IMR-90 (cell line): Measurements from ENCODE around the gene ELANE. TPM values are rescaled to one million over a fixed set of nuclear protein-coding genes. Genes with fewer than 3 reads are reported as not detected.

ENCODE experiments used
- ATAC-seq: fragments of 200-7000 bp; cut with Tn5 transposase; 2 replicates; pipeline ENCODE4 v1.9.1; 2020; ENCODE audit warnings: low read depth, mild to moderate bottlenecking, moderate library complexity
- BruUV-seq: library from RNA; stranded (reverse); fragments of 400-500 nt; replicated peaks from 2 replicates; lab custom pipeline; 2021; lab: Mats Ljungman, UMichigan
- CTCF ChIA-PET: fragments of 300-600 bp; formaldehyde crosslinking; extraction: SDS; loops from one replicate; lab custom pipeline; 2021; ENCODE audit warnings: antibody characterized with exemption; lab: Yijun Ruan, JAX
- POLR2A ChIA-PET: fragments of 300-600 bp; sonication (Branson Sonifier 250); formaldehyde crosslinking; loops from one replicate; lab custom pipeline; 2022; ENCODE audit warnings: antibody characterized with exemption; ENCODE audit not compliant: unreplicated experiment; lab: Charles Lee
- DNase-seq: peaks from one replicate; pipeline ENCODE4 v3.0.0; 2013
- H2AFZ ChIP-seq: replicated peaks from 2 replicates; pipeline ENCODE3; 2013; ENCODE audit warnings: low read length, mild to moderate bottlenecking; ENCODE audit not compliant: poor library complexity
- H2AK5ac ChIP-seq: 2 replicates; pipeline ENCODE4 v1.6.1; 2013; ENCODE audit warnings: low read depth, low read length, inconsistent platforms
- H2AK9ac ChIP-seq: replicated peaks from 2 replicates; pipeline ENCODE3; 2013; ENCODE audit warnings: mild to moderate bottlenecking, low read depth, low read length, moderate library complexity; ENCODE audit not compliant: poor library complexity
- H2BK120ac ChIP-seq: 2 replicates; pipeline ENCODE4 v1.6.1; 2013; ENCODE audit warnings: low read depth, low read length, inconsistent platforms
- H2BK15ac ChIP-seq: 3 replicates; pipeline ENCODE4 v1.6.1; 2013; ENCODE audit warnings: low read depth, low read length, inconsistent platforms
- H2BK20ac ChIP-seq: 2 replicates; pipeline ENCODE4 v1.6.1; 2013; ENCODE audit warnings: low read depth, mild to moderate bottlenecking, inconsistent platforms, low read length, moderate library complexity
- H2BK5ac ChIP-seq: 2 replicates; pipeline ENCODE4 v1.6.1; 2013; ENCODE audit warnings: mild to moderate bottlenecking, low read depth, low read length, inconsistent platforms; ENCODE audit not compliant: poor library complexity, severe bottlenecking
- H3K14ac ChIP-seq: replicated peaks from 2 replicates; pipeline ENCODE4 v1.6.1; 2013; ENCODE audit warnings: low read depth, low read length, inconsistent platforms
- H3K18ac ChIP-seq: 2 replicates; pipeline ENCODE4 v1.6.1; 2013; ENCODE audit warnings: low read depth, low read length, control low read depth
- H3K23ac ChIP-seq: 2 replicates; pipeline ENCODE4 v1.6.1; 2013; ENCODE audit warnings: low read depth, low read length, inconsistent platforms
- H3K27ac ChIP-seq: 2 replicates; pipeline ENCODE4 v1.5.1; 2013; ENCODE audit warnings: mild to moderate bottlenecking, control low read depth, low read length; ENCODE audit not compliant: insufficient read depth
- H3K27me3 ChIP-seq: 2 replicates; pipeline ENCODE4 v1.6.1; 2013; ENCODE audit warnings: low read length; ENCODE audit not compliant: control insufficient read depth, insufficient read depth
- H3K36me3 ChIP-seq: 2 replicates; pipeline ENCODE4 v1.6.1; 2013; ENCODE audit warnings: low read length, mixed read lengths; ENCODE audit not compliant: control insufficient read depth, insufficient read depth
- H3K4ac ChIP-seq: 2 replicates; pipeline ENCODE4 v1.6.1; 2013; ENCODE audit warnings: low read depth, low read length, inconsistent platforms
- H3K4me1 ChIP-seq: 2 replicates; pipeline ENCODE4 v1.6.1; 2013; ENCODE audit warnings: low read length, mixed read lengths; ENCODE audit not compliant: control insufficient read depth, insufficient read depth
- H3K4me2 ChIP-seq: 2 replicates; pipeline ENCODE4 v1.6.1; 2013; ENCODE audit warnings: low read depth, mild to moderate bottlenecking, control low read depth, low read length, moderate library complexity
- H3K4me3 ChIP-seq: 2 replicates; pipeline ENCODE4 v1.5.1; 2013; ENCODE audit warnings: low read depth, mild to moderate bottlenecking, control low read depth, low read length, moderate library complexity; ENCODE audit not compliant: insufficient read depth
- H3K56ac ChIP-seq: 2 replicates; pipeline ENCODE4 v1.6.1; 2013; ENCODE audit warnings: low read length, inconsistent platforms; ENCODE audit not compliant: insufficient read depth; ENCODE audit errors: extremely low read depth
- H3K79me1 ChIP-seq, 2 experiments: 2 replicates each; pipeline ENCODE4 v1.6.1; 2013; ENCODE audit warnings: low read length in 2 of 2, inconsistent platforms in 1 of 2, low read depth in 1 of 2
- H3K9ac ChIP-seq: 2 replicates; pipeline ENCODE4 v1.6.1; 2013; ENCODE audit warnings: low read depth, low read length, control low read depth
- H3K9me1 ChIP-seq: 2 replicates; pipeline ENCODE4 v1.6.1; 2013; ENCODE audit warnings: low read length, inconsistent platforms; ENCODE audit not compliant: insufficient read depth
- H3K9me3 ChIP-seq: 2 replicates; pipeline ENCODE4 v1.6.1; 2013; ENCODE audit warnings: low read length; ENCODE audit not compliant: control insufficient read depth, insufficient read depth
- H4K20me1 ChIP-seq: 2 replicates; pipeline ENCODE4 v1.6.1; 2013; ENCODE audit warnings: low read length, inconsistent platforms; ENCODE audit not compliant: insufficient read depth
- H4K5ac ChIP-seq: 2 replicates; pipeline ENCODE4 v1.6.1; 2013; ENCODE audit warnings: mild to moderate bottlenecking, low read depth, low read length, control low read depth
- H4K8ac ChIP-seq, 2 experiments: 2 replicates each; pipeline ENCODE4 v1.6.1; 2013; ENCODE audit warnings: low read depth in 2 of 2, low read length in 2 of 2, control low read depth in 1 of 2, inconsistent platforms in 1 of 2
- H4K91ac ChIP-seq: 2 replicates; pipeline ENCODE4 v1.6.1; 2013; ENCODE audit warnings: low read depth, low read length, inconsistent platforms; ENCODE audit not compliant: insufficient read depth
- BHLHE40 ChIP-seq: fragments of 150-350 bp; IDR thresholded peaks from 2 replicates; pipeline ENCODE4 v1.6.1; 2016; ENCODE audit warnings: mild to moderate bottlenecking, low read depth, low read length
- CEBPB ChIP-seq: IDR thresholded peaks from 2 replicates; pipeline ENCODE4 v1.6.1; 2012; ENCODE audit warnings: low read depth, low read length, improper control_type of control experiment
- FOS ChIP-seq: fragments of 150-350 bp; IDR thresholded peaks from 2 replicates; pipeline ENCODE4 v1.6.1; 2016; ENCODE audit warnings: low read depth, low read length
- MAZ ChIP-seq: IDR thresholded peaks from 2 replicates; pipeline ENCODE4 v1.6.1; 2012; ENCODE audit warnings: low read depth, mild to moderate bottlenecking, low read length, improper control_type of control experiment, moderate library complexity, borderline replicate concordance
- RFX5 ChIP-seq: IDR thresholded peaks from 2 replicates; pipeline ENCODE4 v1.8.0; 2012; ENCODE audit warnings: low read depth, mild to moderate bottlenecking, low read length, moderate library complexity
- WGBS, 2 experiments: methylation state at CpG; one replicate each; pipeline versions ENCODE4 v1.1.5 to v1.1.7; 2013; ENCODE audit warnings: missing lambda C conversion rate in 2 of 2; ENCODE audit not compliant: insufficient read length in 1 of 2; ENCODE audit errors: extremely low coverage in 2 of 2; 5-methylcytosine and 5-hydroxymethylcytosine counted together
- dilution Hi-C: fragments of 300-500 bp; cut with HindIII; formaldehyde crosslinking; loops from one replicate; pipeline ENCODE4 v1.14.3; 2018; ENCODE audit warnings: low sequenced_read_pairs; ENCODE audit not compliant: unreplicated experiment
- in situ Hi-C: fragments of 300-500 bp; cut with MboI; formaldehyde crosslinking; loops from 3 replicates; pipeline ENCODE4 v1.14.3; 2019; ENCODE audit warnings: low sequenced_read_pairs, inconsistent platforms, mixed read lengths
- intact Hi-C: fragments of 100-400 bp; cut with micrococcal nuclease; formaldehyde crosslinking; loops from 2 replicates; pipeline ENCODE4 v1.10.0; 2022
- polyA plus RNA-seq, 3 experiments: library from polyadenylated mRNA; depleted of rRNA; stranded (reverse); fragments of >200 nt; gene quantifications; 2 replicates each; pipeline ENCODE4 v1.2.3, GENCODE V29; 2012; ENCODE audit warnings: low replicate concordance in 1 of 3
- total RNA-seq: library from RNA; depleted of rRNA; stranded (reverse); fragments of >200 nt; gene quantifications from 2 replicates; pipeline ENCODE4 v1.2.3, GENCODE V29; 2012
- TF ChIP-seq, protein P1 (sequence below): fragments of 150-350 bp; IDR thresholded peaks from 2 replicates; pipeline ENCODE4 v1.6.1; 2017; ENCODE audit warnings: mild to moderate bottlenecking, antibody characterized with exemption, low read length, low read depth
- TF ChIP-seq, protein P2 (sequence below): fragments of 150-350 bp; IDR thresholded peaks from 2 replicates; pipeline ENCODE4 v1.6.1; 2016; ENCODE audit warnings: low read depth, mild to moderate bottlenecking, low read length, moderate library complexity, borderline replicate concordance
- TF ChIP-seq, protein P3 (sequence below): conservative IDR thresholded peaks from 2 replicates; pipeline ENCODE4 v1.5.1; 2012; ENCODE audit warnings: mild to moderate bottlenecking, low read depth, low read length, improper control_type of control experiment

Gene ELANE
- total and polyA plus RNA-seq, 2 of the 4 experiments (the other 2 are of a cell fraction), result 0.27 TPM; not detected in 1

DNA sequence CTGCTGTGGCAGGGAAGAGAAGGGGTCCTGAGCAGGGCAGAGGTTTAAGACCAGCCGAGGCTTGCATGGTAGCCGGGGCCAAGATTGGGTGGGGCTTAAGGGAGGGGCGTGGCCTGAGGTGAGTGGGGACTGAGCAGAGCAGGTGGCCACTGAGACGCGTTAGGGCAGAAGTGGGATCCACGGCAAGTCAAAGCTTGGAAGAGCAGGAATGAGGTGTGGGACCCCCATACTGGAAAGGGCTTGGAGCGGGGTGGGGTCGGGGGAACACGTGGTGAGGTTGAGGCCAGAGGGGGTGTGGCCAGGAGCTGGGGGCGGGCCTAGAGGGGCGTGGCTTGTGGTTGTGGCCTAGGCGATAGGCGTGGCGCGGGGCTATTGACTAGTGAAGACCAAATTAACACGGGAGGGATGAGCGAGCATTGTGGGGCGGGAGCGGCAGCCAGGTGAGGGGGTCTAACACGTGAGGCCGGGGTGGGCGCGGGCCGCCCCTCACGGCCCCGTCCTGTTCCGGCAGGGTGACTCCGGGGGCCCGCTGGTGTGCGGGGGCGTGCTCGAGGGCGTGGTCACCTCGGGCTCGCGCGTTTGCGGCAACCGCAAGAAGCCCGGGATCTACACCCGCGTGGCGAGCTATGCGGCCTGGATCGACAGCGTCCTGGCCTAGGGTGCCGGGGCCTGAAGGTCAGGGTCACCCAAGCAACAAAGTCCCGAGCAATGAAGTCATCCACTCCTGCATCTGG, 10.6 kb downstream of the ELANE start:
- Histone ChIP-seq H2BK5ac (no peak overlapping the region), H2AFZ (peak overlapping the region; percentile 68), H3K27me3 (no peaks in the 10 kb centered on the region), H2BK15ac (no peak overlapping the region), H3K18ac (no peak overlapping the region), H4K8ac (no peak overlapping the region), H3K9me1 (no peaks in the 10 kb centered on the region), H2BK120ac (no peak overlapping the region), H3K4me2 (no peak overlapping the region), H3K27ac (no peak overlapping the region), H3K9me3 (no peaks in the 10 kb centered on the region), H3K36me3 (peaks cover 5% of the 10 kb centered on the region), H3K4me1 (peaks cover 3% of the 10 kb centered on the region; the same call in 1 of the 2 replicates), H3K4ac (no peak overlapping the region), H2AK5ac (0 out of 2 replicates have a peak overlapping the region, but pooled peaks have one; percentile 43), H4K20me1 (no peaks in the 10 kb centered on the region; the same call in 1 of the 2 replicates), H3K23ac (no peak overlapping the region), H3K56ac (no peak overlapping the region), H2AK9ac (peak overlapping the region; percentile 78), H3K9ac (no peak overlapping the region), H3K4me3 (no peak overlapping the region), H4K91ac (no peak overlapping the region), H3K79me1 (peaks cover 3 to 5% of the 10 kb centered on the region in 2 experiments; a peak in 2 of 4 replicates), H3K14ac (no peak overlapping the region), H2BK20ac (no peak overlapping the region), H4K5ac (no peak overlapping the region)
- in situ Hi-C loops (no loop called here), dilution Hi-C loops (no loop called here), intact Hi-C loops (loop anchor here (10.0 kb wide), 1 partner anchor 198 kb away; the partner anchor contains the start of gene RNF126)
- no peak for TF ChIP-seq BHLHE40
- TF ChIP-seq FOS, result no peak
- TF ChIP-seq, protein P1, sequence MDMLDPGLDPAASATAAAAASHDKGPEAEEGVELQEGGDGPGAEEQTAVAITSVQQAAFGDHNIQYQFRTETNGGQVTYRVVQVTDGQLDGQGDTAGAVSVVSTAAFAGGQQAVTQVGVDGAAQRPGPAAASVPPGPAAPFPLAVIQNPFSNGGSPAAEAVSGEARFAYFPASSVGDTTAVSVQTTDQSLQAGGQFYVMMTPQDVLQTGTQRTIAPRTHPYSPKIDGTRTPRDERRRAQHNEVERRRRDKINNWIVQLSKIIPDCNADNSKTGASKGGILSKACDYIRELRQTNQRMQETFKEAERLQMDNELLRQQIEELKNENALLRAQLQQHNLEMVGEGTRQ, result peak; percentile 52; the same call in 1 of the 2 replicates
- TF ChIP-seq MAZ, result no peak
- TF ChIP-seq RFX5, result no peak
- no peak for TF ChIP-seq CEBPB
- TF ChIP-seq, protein P2, sequence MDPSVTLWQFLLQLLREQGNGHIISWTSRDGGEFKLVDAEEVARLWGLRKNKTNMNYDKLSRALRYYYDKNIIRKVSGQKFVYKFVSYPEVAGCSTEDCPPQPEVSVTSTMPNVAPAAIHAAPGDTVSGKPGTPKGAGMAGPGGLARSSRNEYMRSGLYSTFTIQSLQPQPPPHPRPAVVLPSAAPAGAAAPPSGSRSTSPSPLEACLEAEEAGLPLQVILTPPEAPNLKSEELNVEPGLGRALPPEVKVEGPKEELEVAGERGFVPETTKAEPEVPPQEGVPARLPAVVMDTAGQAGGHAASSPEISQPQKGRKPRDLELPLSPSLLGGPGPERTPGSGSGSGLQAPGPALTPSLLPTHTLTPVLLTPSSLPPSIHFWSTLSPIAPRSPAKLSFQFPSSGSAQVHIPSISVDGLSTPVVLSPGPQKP, result no peak
- TF ChIP-seq, protein P3, sequence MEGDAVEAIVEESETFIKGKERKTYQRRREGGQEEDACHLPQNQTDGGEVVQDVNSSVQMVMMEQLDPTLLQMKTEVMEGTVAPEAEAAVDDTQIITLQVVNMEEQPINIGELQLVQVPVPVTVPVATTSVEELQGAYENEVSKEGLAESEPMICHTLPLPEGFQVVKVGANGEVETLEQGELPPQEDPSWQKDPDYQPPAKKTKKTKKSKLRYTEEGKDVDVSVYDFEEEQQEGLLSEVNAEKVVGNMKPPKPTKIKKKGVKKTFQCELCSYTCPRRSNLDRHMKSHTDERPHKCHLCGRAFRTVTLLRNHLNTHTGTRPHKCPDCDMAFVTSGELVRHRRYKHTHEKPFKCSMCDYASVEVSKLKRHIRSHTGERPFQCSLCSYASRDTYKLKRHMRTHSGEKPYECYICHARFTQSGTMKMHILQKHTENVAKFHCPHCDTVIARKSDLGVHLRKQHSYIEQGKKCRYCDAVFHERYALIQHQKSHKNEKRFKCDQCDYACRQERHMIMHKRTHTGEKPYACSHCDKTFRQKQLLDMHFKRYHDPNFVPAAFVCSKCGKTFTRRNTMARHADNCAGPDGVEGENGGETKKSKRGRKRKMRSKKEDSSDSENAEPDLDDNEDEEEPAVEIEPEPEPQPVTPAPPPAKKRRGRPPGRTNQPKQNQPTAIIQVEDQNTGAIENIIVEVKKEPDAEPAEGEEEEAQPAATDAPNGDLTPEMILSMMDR, result no peak
- no TSS peak for BruUV-seq
- ChIA-PET CTCF (interaction anchor here (0.6 kb wide), 1 partner anchor 962 kb away, joined by 6 read pairs; no protein-coding TSS in a partner anchor), POLR2A (interaction anchor here (0.5 kb wide), 1 partner anchor 183 kb away, joined by 22 read pairs; no protein-coding TSS in a partner anchor)
- ATAC-seq (peak; percentile 61), DNase-seq (peak; percentile 17)
- WGBS, 2 experiments, result 20% methylated on average over 31 of the region's 48 CpGs; no CpG with 5 or more reads in 1 of the 2 experiments
